ENCODE data around the gene TATDN3. TPM values are rescaled to one million over a fixed set of nuclear protein-coding genes. Genes with fewer than 3 reads are reported as not detected.

TATDN3 gene
- total RNA-seq, 1 experiment from 2014 or later = 16.3 TPM

GRCh38 chr1:212856755-212857154 lies 65.1 kb downstream of the TATDN3 start:
- Histone ChIP-seq H3K4me3 (replicated peaks in 1 of 2; ENCODE audit: low read depth in 1 of 2, low read length in 2 of 2) (peak overlapping the region; percentile 82 to 92), H4K20me1 (ENCODE audit: insufficient read depth) (no peaks in the 10 kb centered on the region), H2AFZ (ENCODE audit: low read depth, low read length, poor library complexity, severe bottlenecking) (no peak overlapping the region), H3K36me3 (ENCODE audit: control insufficient read depth in 1 of 2, insufficient read depth in 2 of 2, low read length in 2 of 2) (peaks cover 0 to 7% of the 10 kb centered on the region in 2 experiments; a peak in 1 of 4 replicates), H3K9me3 (ENCODE audit: control insufficient read depth in 1 of 2, insufficient read depth in 1 of 2, low read depth in 1 of 2, low read length in 2 of 2) (no peaks in the 10 kb centered on the region), H3K79me2 (ENCODE audit: insufficient read depth, low read length) (peaks cover 35% of the 10 kb centered on the region), H3K4me1 (ENCODE audit: control insufficient read depth in 1 of 2, insufficient read depth in 2 of 2, low read length in 2 of 2) (peaks cover 13 to 19% of the 10 kb centered on the region in 2 experiments), H3K9ac (ENCODE audit: low read length) (peak overlapping the region; percentile 92; the same call in 1 of the 2 replicates), H3K4me2 (ENCODE audit: low read length) (peak overlapping the region; percentile 89), H3K9me2 (ENCODE audit: insufficient read depth) (no peaks in the 10 kb centered on the region), H3K27ac (ENCODE audit: low read depth, low read length) (peak overlapping the region; percentile 68), H3K27me3 (ENCODE audit: insufficient read depth, low read length) (no peaks in the 10 kb centered on the region)
- no peak for ATAC-seq
- TF ChIP-seq EGR1 (IDR thresholded peaks at IDR 0.05; ENCODE audit: low read depth) (no peak), EZH2 (IDR thresholded peaks at IDR 0.05) (no peak), ZFX (IDR thresholded peaks at IDR 0.05) (no peak), POLR2A (IDR thresholded peaks at IDR 0.05; ENCODE audit: borderline replicate concordance, extremely low read depth, insufficient read depth, insufficient read length) (no peak), ZBTB33 (IDR thresholded peaks at IDR 0.05; ENCODE audit: extremely low read depth, insufficient replicate concordance, low read length) (no peak), SRF (IDR thresholded peaks at IDR 0.05; ENCODE audit: low read depth) (no peak), TCF7L2 (IDR thresholded peaks at IDR 0.05; ENCODE audit: borderline replicate concordance, extremely low read depth, insufficient read depth, insufficient read length) (no peak), SIN3A (IDR thresholded peaks at IDR 0.05; ENCODE audit: low read depth) (no peak), ZNF274 (IDR thresholded peaks at IDR 0.05; ENCODE audit: low read depth, low read length) (no peak), MAX (IDR thresholded peaks at IDR 0.05) (no peak), JUND (IDR thresholded peaks at IDR 0.05) (no peak), RAD21 (IDR thresholded peaks at IDR 0.05; ENCODE audit: low read depth) (no peak), CEBPB (IDR thresholded peaks at IDR 0.05; ENCODE audit: low read depth) (no peak), POLR2AphosphoS5 (IDR thresholded peaks at IDR 0.05; ENCODE audit: low read depth, low read length) (no peak), EZH2phosphoT487 (IDR thresholded peaks at IDR 0.05; ENCODE audit: borderline replicate concordance) (no peak), FOSL1 (IDR thresholded peaks at IDR 0.05; ENCODE audit: low read depth) (no peak), SP1 (IDR thresholded peaks at IDR 0.05; ENCODE audit: low read depth) (no peak)
- ChIA-PET RAD21 (ENCODE audit: low non-redundant PET in 1 of 2, low total read pairs in 2 of 2, uncharacterized antibody in 2 of 2, unreplicated experiment in 2 of 2) (no interaction called here), CTCF (interaction anchor here (1.2 kb wide), 1 partner anchor 42 kb away, joined by 4 read pairs; no protein-coding TSS in a partner anchor), POLR2A (no interaction called here)
- DNase-seq (ENCODE audit: low read depth, low spot score) = no peak
- intact Hi-C loops (cut with micrococcal nuclease) = no loop called here
- BruUV-seq (replicated peaks) = no TSS peak
